ENCODE measurements around the gene IL23R. TPM values are rescaled to one million over a fixed set of nuclear protein-coding genes. Genes with fewer than 3 reads are reported as not detected.

IL23R gene
- total RNA-seq, 1 experiment from 2014 or later, result not detected

DNA sequence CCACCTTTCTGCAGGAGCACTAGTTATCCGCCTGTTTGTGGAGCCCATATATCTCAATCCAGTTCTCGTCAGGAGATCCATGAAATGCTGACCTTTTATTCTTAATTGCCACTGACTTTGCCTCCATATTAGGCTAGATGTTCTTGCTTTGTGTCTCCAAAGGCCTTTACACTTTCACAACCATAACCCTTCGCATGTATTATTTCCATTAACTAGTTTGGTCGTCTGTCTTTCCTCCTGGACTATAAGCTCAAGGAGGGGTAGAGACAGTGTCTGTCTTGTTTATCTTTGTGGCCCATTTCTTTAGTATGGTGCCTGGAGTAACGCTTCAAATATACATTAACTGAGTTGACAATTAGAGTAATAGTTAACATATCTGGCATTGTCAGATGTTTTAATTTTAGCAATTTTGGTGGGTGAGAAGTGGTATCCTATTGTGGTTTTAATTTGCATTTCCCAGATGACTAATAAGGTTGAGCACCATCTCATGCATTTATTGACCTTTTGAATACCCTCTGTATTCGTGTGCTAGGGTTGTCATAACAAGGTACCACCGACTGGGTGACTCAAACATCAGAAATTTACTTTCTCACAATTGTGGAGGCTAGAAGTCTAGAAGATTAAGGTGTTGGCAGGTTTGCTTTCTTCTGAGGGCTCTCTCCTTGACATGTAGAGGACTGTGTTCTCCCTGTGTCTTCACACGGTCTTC lies 119.7 kb downstream of the IL23R start:
- no peak overlapping the region for H2BK120ac ChIP-seq (ENCODE audit: low read depth, low read length, poor library complexity, severe bottlenecking)
- H3K27ac ChIP-seq (ENCODE audit: insufficient read length, low read depth, low read length), result no peak overlapping the region
- TF ChIP-seq, protein P1, sequence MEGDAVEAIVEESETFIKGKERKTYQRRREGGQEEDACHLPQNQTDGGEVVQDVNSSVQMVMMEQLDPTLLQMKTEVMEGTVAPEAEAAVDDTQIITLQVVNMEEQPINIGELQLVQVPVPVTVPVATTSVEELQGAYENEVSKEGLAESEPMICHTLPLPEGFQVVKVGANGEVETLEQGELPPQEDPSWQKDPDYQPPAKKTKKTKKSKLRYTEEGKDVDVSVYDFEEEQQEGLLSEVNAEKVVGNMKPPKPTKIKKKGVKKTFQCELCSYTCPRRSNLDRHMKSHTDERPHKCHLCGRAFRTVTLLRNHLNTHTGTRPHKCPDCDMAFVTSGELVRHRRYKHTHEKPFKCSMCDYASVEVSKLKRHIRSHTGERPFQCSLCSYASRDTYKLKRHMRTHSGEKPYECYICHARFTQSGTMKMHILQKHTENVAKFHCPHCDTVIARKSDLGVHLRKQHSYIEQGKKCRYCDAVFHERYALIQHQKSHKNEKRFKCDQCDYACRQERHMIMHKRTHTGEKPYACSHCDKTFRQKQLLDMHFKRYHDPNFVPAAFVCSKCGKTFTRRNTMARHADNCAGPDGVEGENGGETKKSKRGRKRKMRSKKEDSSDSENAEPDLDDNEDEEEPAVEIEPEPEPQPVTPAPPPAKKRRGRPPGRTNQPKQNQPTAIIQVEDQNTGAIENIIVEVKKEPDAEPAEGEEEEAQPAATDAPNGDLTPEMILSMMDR (conservative IDR thresholded peaks at IDR 0.05), result no peak
- no peak for DNase-seq
- H2BK15ac ChIP-seq (ENCODE audit: low read depth, low read length), result no peak overlapping the region
- Mint-ChIP-seq H3K9me3 (peaks cover 4% of the 10 kb centered on the region in 2 experiments; a peak in 2 of 5 replicates), H3K27me3 (ENCODE audit: low read depth) (peaks cover 5% of the 10 kb centered on the region), H3K36me3 (ENCODE audit: insufficient read depth in 1 of 3, low read depth in 3 of 3) (peaks cover 0 to 4% (median 0%) of the 10 kb centered on the region in 3 experiments; a peak in 1 of 7 replicates), H3K27ac (no peak overlapping the region), H3K4me3 (no peak overlapping the region), H3K4me1 (peaks cover 0 to 2% of the 10 kb centered on the region in 2 experiments; a peak in 1 of 4 replicates)
- no peaks in the 10 kb centered on the region for H3K27me3 ChIP-seq (ENCODE audit: insufficient read depth, low read length)
- no peak overlapping the region for H2BK12ac ChIP-seq (ENCODE audit: insufficient read length, low read depth, low read length)
- no peak overlapping the region for H2AK5ac ChIP-seq (ENCODE audit: insufficient read length, low read length)
- no peak overlapping the region for H3K14ac ChIP-seq (ENCODE audit: insufficient read depth, low read length)
- H4K8ac ChIP-seq (replicated peaks; ENCODE audit: insufficient read length, low read depth, low read length), result no peak overlapping the region
- no peak overlapping the region for H3K4ac ChIP-seq (ENCODE audit: low read depth, low read length)
- no peaks in the 10 kb centered on the region for H4K20me1 ChIP-seq (ENCODE audit: control insufficient read depth, insufficient read depth, insufficient read length)
- H2BK5ac ChIP-seq (ENCODE audit: insufficient read length, low read length), result no peak overlapping the region
- H2BK20ac ChIP-seq (ENCODE audit: low read depth, low read length, poor library complexity, severe bottlenecking), result no peak overlapping the region
- no peak overlapping the region for H3K9ac ChIP-seq (ENCODE audit: extremely low read depth, insufficient read length, low read length)
- no peak overlapping the region for H3K23ac ChIP-seq (ENCODE audit: insufficient read length, low read depth, low read length)
- no peaks in the 10 kb centered on the region for H3K79me2 ChIP-seq (ENCODE audit: insufficient read depth, low read length)
- H3K4me2 ChIP-seq (ENCODE audit: insufficient read depth, insufficient read length, low read length), result no peak overlapping the region
- H3K23me2 ChIP-seq (ENCODE audit: insufficient read length, low read depth, low read length, poor library complexity, severe bottlenecking), result no peaks in the 10 kb centered on the region
- WGBS (ENCODE audit: extremely low coverage, insufficient read length, low lambda C conversion rate), result no CpG with 5 or more reads among the region's 8 CpGs
- H3K18ac ChIP-seq (ENCODE audit: insufficient read length, low read depth, low read length), result no peak overlapping the region
- H3K56ac ChIP-seq (ENCODE audit: insufficient read length, low read depth, low read length), result no peak overlapping the region
- H4K5ac ChIP-seq (ENCODE audit: insufficient read length, low read depth, low read length), result no peak overlapping the region
- H4K91ac ChIP-seq (ENCODE audit: insufficient read length, low read depth, low read length), result no peak overlapping the region
- H2AFZ ChIP-seq (ENCODE audit: low read length), result no peak overlapping the region
- H3K9me3 ChIP-seq (ENCODE audit: control insufficient read depth, low read depth, low read length), result no peaks in the 10 kb centered on the region
- H3T11ph ChIP-seq (ENCODE audit: low read length), result no peak overlapping the region
- no peaks in the 10 kb centered on the region for H3K79me1 ChIP-seq (ENCODE audit: insufficient read depth, low read depth, low read length, poor library complexity, severe bottlenecking)
- H3K4me1 ChIP-seq (ENCODE audit: insufficient read depth, low read length), result no peaks in the 10 kb centered on the region

Data from H9 (cell line).